Measurements from ENCODE around the gene ZNF692.
"Not testable (repeated sequence)": the region's sequence is repeated elsewhere in the genome, so short reads cannot be mapped to it uniquely, and the experiment has no call there.

The ZNF692 gene

GRCh38 chr1:248804771-248805681, 53.9 kb downstream of the ZNF692 start:
- DNase-seq = no peak

- DNase-seq = not testable (repeated sequence)
These were observed 55.4 kb downstream of the ZNF692 start for GRCh38 chr1:248803501-248803900.

GRCh38 chr1:248802454-248802853, 56.4 kb downstream of the ZNF692 start:
- DNase-seq = no peak

- no peak for DNase-seq
These were observed 58.4 kb downstream of the ZNF692 start for GRCh38 chr1:248800459-248800858.
